Calu3 (cell line): ENCODE data around the gene MYO1C. TPM values are rescaled to one million over a fixed set of nuclear protein-coding genes. Genes with fewer than 3 reads are reported as not detected.

ENCODE experiments used
- Bru-seq: library from RNA; stranded (reverse); fragments of 400-500 nt; gene quantifications from one replicate; lab custom pipeline; 2021; lab: Mats Ljungman, UMichigan
- BruChase-seq, 2 experiments: library from RNA; stranded (reverse); fragments of 400-500 nt; gene quantifications; one replicate each; lab custom pipeline; 2021; lab: Mats Ljungman, UMichigan
- BruUV-seq: library from RNA; stranded (reverse); fragments of 400-500 nt; replicated peaks from 2 replicates; lab custom pipeline; 2021; lab: Mats Ljungman, UMichigan
- CTCF ChIA-PET: fragments of 300-600 bp; sonication (Branson Sonifier 250); formaldehyde crosslinking; loops from one replicate; lab custom pipeline; 2022; ENCODE audit warnings: antibody characterized with exemption; lab: Charles Lee
- DNase-seq: peaks from one replicate; pipeline ENCODE4 v3.0.0; 2022
- H3K27ac Mint-ChIP-seq: one replicate; pipeline ENCODE4 v1.8.0; 2022; ENCODE audit warnings: mixed read lengths; ENCODE audit not compliant: unreplicated experiment
- H3K27me3 Mint-ChIP-seq: one replicate; pipeline ENCODE4 v1.8.0; 2022; ENCODE audit warnings: mixed read lengths; ENCODE audit not compliant: unreplicated experiment
- H3K36me3 Mint-ChIP-seq: one replicate; pipeline ENCODE4 v1.8.0; 2022; ENCODE audit warnings: mild to moderate bottlenecking, moderate library complexity, mixed read lengths; ENCODE audit not compliant: insufficient read depth, unreplicated experiment
- H3K4me1 Mint-ChIP-seq: one replicate; pipeline ENCODE4 v1.8.0; 2022; ENCODE audit warnings: mild to moderate bottlenecking, low read depth, mixed read lengths; ENCODE audit not compliant: unreplicated experiment
- H3K4me3 Mint-ChIP-seq: one replicate; pipeline ENCODE4 v1.8.0; 2022; ENCODE audit warnings: mild to moderate bottlenecking, low read depth, moderate library complexity, mixed read lengths; ENCODE audit not compliant: unreplicated experiment
- H3K9me3 Mint-ChIP-seq: one replicate; pipeline ENCODE4 v1.8.0; 2022; ENCODE audit warnings: low read depth, mixed read lengths; ENCODE audit not compliant: unreplicated experiment
- intact Hi-C: fragments of 100-400 bp; cut with micrococcal nuclease; formaldehyde crosslinking; loops from one replicate; pipeline ENCODE4 v1.10.0; 2022; ENCODE audit not compliant: unreplicated experiment
- long read RNA-seq: library from polyadenylated mRNA; stranded (forward); transcript quantifications from one replicate; pipeline ENCODE4 v2.0.0, GENCODE V29; 2022
- total RNA-seq: library from RNA; stranded (reverse); gene quantifications from 2 replicates; pipeline ENCODE4 v1.2.3, GENCODE V29; 2022
- TF ChIP-seq, protein P1 (sequence below): fragments of 200-600 bp; IDR thresholded peaks from one replicate; pipeline ENCODE4 v1.8.0; 2022; ENCODE audit warnings: antibody characterized with exemption; ENCODE audit not compliant: unreplicated experiment

MYO1C gene, protein sequence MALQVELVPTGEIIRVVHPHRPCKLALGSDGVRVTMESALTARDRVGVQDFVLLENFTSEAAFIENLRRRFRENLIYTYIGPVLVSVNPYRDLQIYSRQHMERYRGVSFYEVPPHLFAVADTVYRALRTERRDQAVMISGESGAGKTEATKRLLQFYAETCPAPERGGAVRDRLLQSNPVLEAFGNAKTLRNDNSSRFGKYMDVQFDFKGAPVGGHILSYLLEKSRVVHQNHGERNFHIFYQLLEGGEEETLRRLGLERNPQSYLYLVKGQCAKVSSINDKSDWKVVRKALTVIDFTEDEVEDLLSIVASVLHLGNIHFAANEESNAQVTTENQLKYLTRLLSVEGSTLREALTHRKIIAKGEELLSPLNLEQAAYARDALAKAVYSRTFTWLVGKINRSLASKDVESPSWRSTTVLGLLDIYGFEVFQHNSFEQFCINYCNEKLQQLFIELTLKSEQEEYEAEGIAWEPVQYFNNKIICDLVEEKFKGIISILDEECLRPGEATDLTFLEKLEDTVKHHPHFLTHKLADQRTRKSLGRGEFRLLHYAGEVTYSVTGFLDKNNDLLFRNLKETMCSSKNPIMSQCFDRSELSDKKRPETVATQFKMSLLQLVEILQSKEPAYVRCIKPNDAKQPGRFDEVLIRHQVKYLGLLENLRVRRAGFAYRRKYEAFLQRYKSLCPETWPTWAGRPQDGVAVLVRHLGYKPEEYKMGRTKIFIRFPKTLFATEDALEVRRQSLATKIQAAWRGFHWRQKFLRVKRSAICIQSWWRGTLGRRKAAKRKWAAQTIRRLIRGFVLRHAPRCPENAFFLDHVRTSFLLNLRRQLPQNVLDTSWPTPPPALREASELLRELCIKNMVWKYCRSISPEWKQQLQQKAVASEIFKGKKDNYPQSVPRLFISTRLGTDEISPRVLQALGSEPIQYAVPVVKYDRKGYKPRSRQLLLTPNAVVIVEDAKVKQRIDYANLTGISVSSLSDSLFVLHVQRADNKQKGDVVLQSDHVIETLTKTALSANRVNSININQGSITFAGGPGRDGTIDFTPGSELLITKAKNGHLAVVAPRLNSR
- total RNA-seq (117 and 134 TPM in 2 replicates), Bru-seq, nascent RNA (percentile 59 among the genes with signal in this experiment), BruChase-seq, experiment 1, labeled RNA remaining after a 6-hour chase (percentile 85 among the genes with signal in this experiment), BruChase-seq, experiment 2, labeled RNA remaining after a 2-hour chase (percentile 75 among the genes with signal in this experiment)
- long read RNA-seq, full-length matches to known transcripts, result 35 of 72 reads
- long read RNA-seq, partial matches to known transcripts, result 16 of 72 reads
- long read RNA-seq, other reads (novel, unspliced or antisense), result 21 of 72 reads

DNA sequence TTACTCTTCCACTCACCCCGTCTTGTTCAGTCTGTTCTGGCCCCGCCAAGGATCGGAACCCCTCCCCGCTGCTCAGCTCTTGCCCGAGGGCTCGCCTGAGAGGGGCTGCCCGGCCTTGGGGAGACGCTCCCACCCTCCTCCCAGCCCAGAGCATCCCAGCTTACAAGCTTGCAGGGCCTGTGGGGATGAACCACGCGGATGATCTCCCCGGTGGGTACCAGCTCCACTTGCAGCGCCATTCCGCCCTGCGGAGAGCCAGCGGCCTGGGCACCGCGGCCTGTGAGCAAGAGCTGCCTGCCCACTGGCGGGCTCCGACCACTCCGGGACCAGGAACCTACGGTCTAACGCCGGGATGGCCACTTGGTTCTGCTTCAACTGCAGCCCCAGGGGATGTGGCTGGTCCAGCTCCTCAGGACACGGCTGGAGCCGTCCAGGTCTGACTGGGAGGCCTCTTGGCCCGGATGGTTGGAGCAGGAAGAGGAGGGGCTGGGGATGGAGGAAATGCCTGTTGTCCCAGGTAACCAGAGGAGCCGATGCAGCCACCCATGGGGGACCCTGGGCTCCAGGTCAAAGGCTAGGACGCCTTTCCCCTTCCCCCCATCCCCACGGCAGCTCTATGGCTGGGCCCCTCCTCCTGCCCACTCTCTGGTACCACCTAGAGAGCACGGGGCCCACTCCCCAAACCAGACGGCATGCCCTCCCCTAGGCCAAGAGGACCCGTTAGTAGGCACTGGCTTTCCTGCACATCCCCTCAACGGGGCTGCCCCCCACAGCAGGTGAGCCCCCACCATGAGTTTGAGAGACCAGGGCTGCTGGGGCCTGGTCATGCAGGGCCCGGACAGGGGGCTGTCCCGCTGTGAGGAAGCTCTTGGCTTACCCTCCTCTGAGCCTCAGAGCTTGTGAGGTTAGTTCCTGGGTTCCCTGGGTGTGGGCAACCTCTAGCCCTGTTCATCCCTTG is at the start of gene MYO1C:
Gene MYO1C (minus strand): TSS at position 438 of the 958 bp plus-strand sequence. CDS start 199 bp downstream, at position 239.
- BruUV-seq, result no TSS peak
- Mint-ChIP-seq H3K9me3 (no peaks in the 10 kb centered on the region), H3K4me1 (peaks cover 9% of the 10 kb centered on the region), H3K4me3 (peak within 1 kb of the TSS; percentile 77), H3K36me3 (peaks cover 34% of the 10 kb centered on the region), H3K27ac (peak within 1 kb of the TSS; percentile 64), H3K27me3 (no peaks in the 10 kb centered on the region)
- TF ChIP-seq, protein P1, sequence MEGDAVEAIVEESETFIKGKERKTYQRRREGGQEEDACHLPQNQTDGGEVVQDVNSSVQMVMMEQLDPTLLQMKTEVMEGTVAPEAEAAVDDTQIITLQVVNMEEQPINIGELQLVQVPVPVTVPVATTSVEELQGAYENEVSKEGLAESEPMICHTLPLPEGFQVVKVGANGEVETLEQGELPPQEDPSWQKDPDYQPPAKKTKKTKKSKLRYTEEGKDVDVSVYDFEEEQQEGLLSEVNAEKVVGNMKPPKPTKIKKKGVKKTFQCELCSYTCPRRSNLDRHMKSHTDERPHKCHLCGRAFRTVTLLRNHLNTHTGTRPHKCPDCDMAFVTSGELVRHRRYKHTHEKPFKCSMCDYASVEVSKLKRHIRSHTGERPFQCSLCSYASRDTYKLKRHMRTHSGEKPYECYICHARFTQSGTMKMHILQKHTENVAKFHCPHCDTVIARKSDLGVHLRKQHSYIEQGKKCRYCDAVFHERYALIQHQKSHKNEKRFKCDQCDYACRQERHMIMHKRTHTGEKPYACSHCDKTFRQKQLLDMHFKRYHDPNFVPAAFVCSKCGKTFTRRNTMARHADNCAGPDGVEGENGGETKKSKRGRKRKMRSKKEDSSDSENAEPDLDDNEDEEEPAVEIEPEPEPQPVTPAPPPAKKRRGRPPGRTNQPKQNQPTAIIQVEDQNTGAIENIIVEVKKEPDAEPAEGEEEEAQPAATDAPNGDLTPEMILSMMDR, result no peak
- no peak for DNase-seq
- intact Hi-C loops, result no loop called here
- CTCF ChIA-PET, result no interaction called here

DNA sequence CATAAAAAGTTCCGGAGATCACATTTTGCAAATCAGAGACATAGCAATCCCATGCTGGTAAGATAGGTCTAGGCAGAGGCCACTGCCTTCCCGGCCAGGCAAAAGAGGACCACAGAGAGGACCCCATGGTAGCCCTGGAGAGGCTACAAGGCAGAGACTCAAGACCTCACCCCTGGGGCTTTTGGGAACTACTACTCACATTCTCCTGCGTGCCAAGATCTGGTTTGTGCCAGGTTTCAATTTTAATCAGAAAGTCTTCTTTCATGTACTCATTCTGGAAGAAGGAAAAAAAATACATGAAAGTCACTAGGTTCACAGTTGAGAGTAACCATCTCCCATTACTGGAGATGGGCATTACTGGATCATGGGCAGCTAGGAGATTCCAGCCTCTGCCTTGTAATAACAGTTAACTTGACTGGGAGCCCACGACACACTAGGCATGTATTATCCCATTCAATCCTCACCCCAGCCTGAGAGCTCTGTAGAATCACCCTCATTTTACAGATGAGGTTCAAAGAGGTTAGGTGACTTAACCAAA is 49.0 kb upstream of the MYO1C start:
- BruUV-seq, result no TSS peak
- TF ChIP-seq, protein P1, result no peak
- DNase-seq, result no peak
- Mint-ChIP-seq H3K27ac (no peak overlapping the region), H3K27me3 (no peaks in the 10 kb centered on the region), H3K4me3 (no peak overlapping the region), H3K36me3 (peaks cover 18% of the 10 kb centered on the region), H3K4me1 (no peaks in the 10 kb centered on the region), H3K9me3 (no peaks in the 10 kb centered on the region)
- intact Hi-C loops, result no loop called here
- CTCF ChIA-PET, result no interaction called here

DNA sequence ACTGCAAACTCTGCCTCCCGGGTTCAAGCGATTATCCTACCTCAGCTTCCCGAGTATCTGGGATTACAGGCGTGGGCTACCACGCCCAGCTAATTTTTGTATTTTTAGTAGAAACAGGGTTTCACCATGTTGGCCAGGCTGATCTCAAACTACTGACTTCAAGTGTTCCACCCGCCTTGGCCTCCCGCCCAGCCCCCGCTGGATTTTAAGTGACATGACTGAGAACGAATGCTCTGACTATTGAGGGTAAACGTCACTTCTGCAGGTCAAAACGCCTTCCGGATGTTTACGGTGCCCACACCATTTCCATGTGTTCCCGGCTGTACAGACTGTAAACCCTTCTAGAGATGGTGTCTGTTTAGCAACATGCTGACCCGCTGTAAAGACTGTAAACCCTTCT is 47.3 kb upstream of the MYO1C start:
- H3K36me3 Mint-ChIP-seq, result peaks cover 15% of the 10 kb centered on the region
- CTCF ChIA-PET, result no interaction called here
- H3K9me3 Mint-ChIP-seq, result no peaks in the 10 kb centered on the region
- DNase-seq, result no peak
- no peak overlapping the region for H3K27ac Mint-ChIP-seq
- H3K4me3 Mint-ChIP-seq, result no peak overlapping the region
- TF ChIP-seq, protein P1, result no peak
- H3K4me1 Mint-ChIP-seq, result no peaks in the 10 kb centered on the region
- intact Hi-C loops, result no loop called here
- no TSS peak for BruUV-seq
- no peaks in the 10 kb centered on the region for H3K27me3 Mint-ChIP-seq
